ENCODE results near the gene ZNF684.

The ZNF684 gene

DNA sequence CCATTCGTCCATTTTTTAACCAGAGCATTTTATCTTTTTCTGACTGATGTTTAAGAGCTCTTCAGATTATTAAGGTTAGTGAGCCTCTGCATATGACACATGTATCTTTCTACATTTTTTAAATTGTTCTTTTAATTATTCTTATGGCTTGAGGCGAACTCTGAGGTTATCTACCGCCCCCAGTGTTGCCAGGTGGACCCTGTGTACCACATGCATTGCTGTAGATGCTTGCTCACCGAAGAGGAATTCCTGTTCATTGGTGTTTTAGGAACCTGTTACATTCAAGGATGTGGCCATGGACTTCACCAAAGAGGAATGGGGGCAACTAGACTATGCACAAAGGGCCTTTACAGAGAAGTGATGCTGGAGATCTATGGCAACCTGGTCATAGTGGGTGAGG is 31.8 kb downstream of the ZNF684 start:
- no peak overlapping the region for H3K4me2 ChIP-seq (ENCODE audit: low read depth, low read length, poor library complexity, severe bottlenecking)
- H3K9me2 ChIP-seq (replicated peaks; ENCODE audit: insufficient read depth, low read length), result no peaks in the 10 kb centered on the region
- H2AFZ ChIP-seq (ENCODE audit: low read depth, low read length, severe bottlenecking), result no peak overlapping the region
- no peak overlapping the region for H3K27ac ChIP-seq (ENCODE audit: low read depth, low read length)
- H3F3A ChIP-seq (ENCODE audit: insufficient read depth), result no peaks in the 10 kb centered on the region
- no peaks in the 10 kb centered on the region for H4K20me1 ChIP-seq (ENCODE audit: low read depth, low read length)
- no peaks in the 10 kb centered on the region for H3K36me3 ChIP-seq (ENCODE audit: low read length)
- no peaks in the 10 kb centered on the region for H3K27me3 ChIP-seq (ENCODE audit: low read length)
- no peaks in the 10 kb centered on the region for H3K9me3 ChIP-seq (ENCODE audit: insufficient read depth, low read length)
- H3K9ac ChIP-seq (ENCODE audit: low read length), result no peak overlapping the region
- no peak overlapping the region for H3K4me3 ChIP-seq (ENCODE audit: insufficient read depth, low read length, poor library complexity, severe bottlenecking)
- TF ChIP-seq EZH2phosphoT487 (conservative IDR thresholded peaks at IDR 0.05; ENCODE audit: low read length), result no peak
- TF ChIP-seq, protein P1, sequence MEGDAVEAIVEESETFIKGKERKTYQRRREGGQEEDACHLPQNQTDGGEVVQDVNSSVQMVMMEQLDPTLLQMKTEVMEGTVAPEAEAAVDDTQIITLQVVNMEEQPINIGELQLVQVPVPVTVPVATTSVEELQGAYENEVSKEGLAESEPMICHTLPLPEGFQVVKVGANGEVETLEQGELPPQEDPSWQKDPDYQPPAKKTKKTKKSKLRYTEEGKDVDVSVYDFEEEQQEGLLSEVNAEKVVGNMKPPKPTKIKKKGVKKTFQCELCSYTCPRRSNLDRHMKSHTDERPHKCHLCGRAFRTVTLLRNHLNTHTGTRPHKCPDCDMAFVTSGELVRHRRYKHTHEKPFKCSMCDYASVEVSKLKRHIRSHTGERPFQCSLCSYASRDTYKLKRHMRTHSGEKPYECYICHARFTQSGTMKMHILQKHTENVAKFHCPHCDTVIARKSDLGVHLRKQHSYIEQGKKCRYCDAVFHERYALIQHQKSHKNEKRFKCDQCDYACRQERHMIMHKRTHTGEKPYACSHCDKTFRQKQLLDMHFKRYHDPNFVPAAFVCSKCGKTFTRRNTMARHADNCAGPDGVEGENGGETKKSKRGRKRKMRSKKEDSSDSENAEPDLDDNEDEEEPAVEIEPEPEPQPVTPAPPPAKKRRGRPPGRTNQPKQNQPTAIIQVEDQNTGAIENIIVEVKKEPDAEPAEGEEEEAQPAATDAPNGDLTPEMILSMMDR (IDR thresholded peaks at IDR 0.05; ENCODE audit: insufficient read depth, low read length, poor library complexity, severe bottlenecking), result no peak
- no peaks in the 10 kb centered on the region for H3K79me2 ChIP-seq (ENCODE audit: insufficient read depth, low read length)

DNA sequence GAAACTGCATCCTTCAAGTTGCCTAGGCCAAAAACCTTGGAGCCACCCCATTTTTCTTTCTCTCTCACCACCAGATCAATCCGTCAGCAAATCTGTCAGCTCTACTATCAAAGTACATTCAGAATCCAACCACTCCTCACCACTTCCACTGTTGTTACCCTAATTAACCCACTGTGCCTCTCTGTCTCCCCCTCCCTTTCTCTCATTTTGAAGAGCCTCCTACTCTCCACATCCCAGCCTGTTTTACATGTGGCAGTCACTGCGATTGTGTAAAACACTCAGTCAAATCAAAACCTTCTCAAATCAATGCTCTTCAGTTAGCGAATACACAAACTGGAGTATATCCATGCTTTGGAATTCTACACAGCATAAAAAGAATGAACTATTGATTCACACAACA is 33.1 kb downstream of the ZNF684 start:
- Histone ChIP-seq H3K4me2 (ENCODE audit: low read depth, low read length, poor library complexity, severe bottlenecking) (no peak overlapping the region), H3K79me2 (ENCODE audit: insufficient read depth, low read length) (no peaks in the 10 kb centered on the region), H3K9ac (ENCODE audit: low read length) (no peak overlapping the region), H2AFZ (ENCODE audit: low read depth, low read length, severe bottlenecking) (no peak overlapping the region), H3F3A (ENCODE audit: insufficient read depth) (no peaks in the 10 kb centered on the region), H4K20me1 (ENCODE audit: low read depth, low read length) (no peaks in the 10 kb centered on the region), H3K4me3 (ENCODE audit: insufficient read depth, low read length, poor library complexity, severe bottlenecking) (no peak overlapping the region), H3K36me3 (ENCODE audit: low read length) (no peaks in the 10 kb centered on the region), H3K27me3 (ENCODE audit: low read length) (no peaks in the 10 kb centered on the region), H3K27ac (ENCODE audit: low read depth, low read length) (no peak overlapping the region), H3K9me2 (replicated peaks; ENCODE audit: insufficient read depth, low read length) (no peaks in the 10 kb centered on the region), H3K9me3 (ENCODE audit: insufficient read depth, low read length) (no peaks in the 10 kb centered on the region)
- TF ChIP-seq, protein P1 (IDR thresholded peaks at IDR 0.05; ENCODE audit: insufficient read depth, low read length, poor library complexity, severe bottlenecking), result no peak
- no peak for TF ChIP-seq EZH2phosphoT487 (conservative IDR thresholded peaks at IDR 0.05; ENCODE audit: low read length)

DNA sequence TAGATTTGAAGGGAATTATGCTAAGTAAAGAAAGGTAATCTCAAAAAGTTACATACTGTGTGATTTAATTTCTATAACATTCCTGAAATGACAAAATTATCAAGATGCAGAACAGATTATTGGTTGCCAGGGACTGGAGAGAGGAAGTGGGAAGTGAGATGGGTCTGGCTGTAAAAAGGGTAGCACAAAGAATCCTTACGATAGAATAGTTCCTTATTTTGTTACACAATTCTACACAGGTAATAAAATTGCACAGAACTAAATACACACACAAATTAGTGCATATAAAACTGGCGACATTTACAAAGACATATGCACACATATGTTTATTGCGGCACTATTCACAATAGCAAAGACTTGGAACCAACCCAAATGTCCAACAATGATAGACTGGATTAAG is 33.5 kb downstream of the ZNF684 start:
- H3K9me2 ChIP-seq (replicated peaks; ENCODE audit: insufficient read depth, low read length), result no peaks in the 10 kb centered on the region
- H2AFZ ChIP-seq (ENCODE audit: low read depth, low read length, severe bottlenecking), result no peak overlapping the region
- H3K36me3 ChIP-seq (ENCODE audit: low read length), result no peaks in the 10 kb centered on the region
- H3K79me2 ChIP-seq (ENCODE audit: insufficient read depth, low read length), result no peaks in the 10 kb centered on the region
- H3K9me3 ChIP-seq (ENCODE audit: insufficient read depth, low read length), result no peaks in the 10 kb centered on the region
- H3F3A ChIP-seq (ENCODE audit: insufficient read depth), result no peaks in the 10 kb centered on the region
- H3K4me2 ChIP-seq (ENCODE audit: low read depth, low read length, poor library complexity, severe bottlenecking), result no peak overlapping the region
- H3K9ac ChIP-seq (ENCODE audit: low read length), result no peak overlapping the region
- no peak overlapping the region for H3K4me3 ChIP-seq (ENCODE audit: insufficient read depth, low read length, poor library complexity, severe bottlenecking)
- no peaks in the 10 kb centered on the region for H4K20me1 ChIP-seq (ENCODE audit: low read depth, low read length)
- TF ChIP-seq, protein P1 (IDR thresholded peaks at IDR 0.05; ENCODE audit: insufficient read depth, low read length, poor library complexity, severe bottlenecking), result no peak
- no peak for TF ChIP-seq EZH2phosphoT487 (conservative IDR thresholded peaks at IDR 0.05; ENCODE audit: low read length)
- no peaks in the 10 kb centered on the region for H3K27me3 ChIP-seq (ENCODE audit: low read length)
- H3K27ac ChIP-seq (ENCODE audit: low read depth, low read length), result no peak overlapping the region

All from SU-DHL-6 (cell line).